ENCODE measurements around the gene CAV1. TPM values are rescaled to one million over a fixed set of nuclear protein-coding genes. Genes with fewer than 3 reads are reported as not detected.
"Not testable (repeated sequence)": the region's sequence is repeated elsewhere in the genome, so short reads cannot be mapped to it uniquely, and the experiment has no call there.

CAV1 gene
- polyA plus RNA-seq, 3 donors, result 20.7 to 34.8 (median 26.0) TPM

- DNase-seq, result no peak
These were observed 51.8 kb downstream of the CAV1 start for GRCh38 chr7:116576350-116577319.

- DNase-seq, result no peak
These were observed 52.6 kb downstream of the CAV1 start for GRCh38 chr7:116577320-116577871.

GRCh38 chr7:116578526-116578925 is 53.7 kb downstream of the CAV1 start:
- no peak for DNase-seq

GRCh38 chr7:116579322-116579721 is 54.5 kb downstream of the CAV1 start:
- DNase-seq, result no peak

- no peak for DNase-seq
These were observed 55.0 kb downstream of the CAV1 start for GRCh38 chr7:116579835-116580234.

GRCh38 chr7:116582164-116582732 is 57.4 kb downstream of the CAV1 start:
- no peak for DNase-seq

GRCh38 chr7:116582806-116583444 is 58.1 kb downstream of the CAV1 start:
- no peak for DNase-seq

GRCh38 chr7:116583653-116584052 is 58.8 kb downstream of the CAV1 start:
- no peak for DNase-seq

- no peak for DNase-seq
These were observed 59.9 kb downstream of the CAV1 start for GRCh38 chr7:116584721-116585120.

- DNase-seq, result no peak
These were observed 60.6 kb downstream of the CAV1 start for GRCh38 chr7:116585392-116585791.

- no peak for DNase-seq
These were observed 61.1 kb downstream of the CAV1 start for GRCh38 chr7:116585967-116586366.

GRCh38 chr7:116587200-116587599 is 62.4 kb downstream of the CAV1 start:
- DNase-seq, result not testable (repeated sequence)

GRCh38 chr7:116588225-116588624 is 63.4 kb downstream of the CAV1 start:
- DNase-seq, result no peak

GRCh38 chr7:116588641-116589594 is 64.1 kb downstream of the CAV1 start:
- peak; percentile 58 for DNase-seq

- no peak for DNase-seq
These were observed 66.6 kb downstream of the CAV1 start for GRCh38 chr7:116591202-116592040.

- DNase-seq, result no peak
These were observed 67.2 kb downstream of the CAV1 start for GRCh38 chr7:116592041-116592355.

- DNase-seq, result no peak
These were observed 67.6 kb downstream of the CAV1 start for GRCh38 chr7:116592445-116592844.

GRCh38 chr7:116593359-116594075 is 68.7 kb downstream of the CAV1 start:
- no peak for DNase-seq

- no peak for DNase-seq
These were observed 70.2 kb downstream of the CAV1 start for GRCh38 chr7:116595063-116595462.

GRCh38 chr7:116597384-116597783 is 72.5 kb downstream of the CAV1 start:
- no peak for DNase-seq
